GM12878 (cell line): Measurements from ENCODE around the gene HLTF.

Experiments used
- CTCF ChIP-seq, 3 experiments: IDR thresholded peaks in 2 of 3; conservative IDR thresholded peaks in 1 of 3; 2 replicates each; pipeline ENCODE4 v1.5.1; 2011; ENCODE audit warnings: low read depth in 3 of 3, low read length in 3 of 3, mild to moderate bottlenecking in 3 of 3, control low read depth in 2 of 3, moderate library complexity in 2 of 3, inconsistent platforms in 1 of 3, mixed read lengths in 1 of 3; ENCODE audit not compliant: control insufficient read depth in 2 of 3, insufficient read depth in 1 of 3; ENCODE audit errors: extremely low read depth in 1 of 3
- ELK1 ChIP-seq: IDR thresholded peaks from 2 replicates; pipeline ENCODE4 v1.6.1; 2012; ENCODE audit warnings: low read depth, low read length, improper control_type of control experiment
- FOXM1 ChIP-seq: IDR thresholded peaks from 2 replicates; pipeline ENCODE4 v1.6.1; 2012; ENCODE audit warnings: low read depth, mild to moderate bottlenecking, inconsistent platforms, low read length, moderate library complexity
- HDAC2 ChIP-seq: fragments of 200-600 bp; sonication (generic); IDR thresholded peaks from 2 replicates; pipeline ENCODE4 v1.6.1; 2017
- MXI1 ChIP-seq: fragments of 150-350 bp; IDR thresholded peaks from 2 replicates; pipeline ENCODE4 v1.6.1; 2011; ENCODE audit warnings: low read depth, mild to moderate bottlenecking, inconsistent platforms, low read length, improper control_type of control experiment
- NKRF ChIP-seq: fragments of 450-650 bp; conservative IDR thresholded peaks from 2 replicates; pipeline ENCODE4 v1.6.1; 2017; ENCODE audit warnings: mild to moderate bottlenecking, moderate library complexity
- POLR2AphosphoS5 ChIP-seq: IDR thresholded peaks from 2 replicates; pipeline ENCODE4 v1.6.1; 2011; ENCODE audit warnings: mild to moderate bottlenecking, low read length, inconsistent platforms
- REST ChIP-seq: IDR thresholded peaks from 2 replicates; pipeline ENCODE4 v1.6.1; 2012; ENCODE audit warnings: mild to moderate bottlenecking, low read depth, low read length
- SMAD1 ChIP-seq: fragments of 450-650 bp; IDR thresholded peaks from 2 replicates; pipeline ENCODE4 v1.6.1; 2018; ENCODE audit warnings: mild to moderate bottlenecking, low read depth; ENCODE audit not compliant: partially characterized antibody
- TAF1 ChIP-seq: IDR thresholded peaks from 2 replicates; pipeline ENCODE4 v1.6.1; 2011; ENCODE audit warnings: mild to moderate bottlenecking, low read depth, low read length, borderline replicate concordance
- TCF12 ChIP-seq: IDR thresholded peaks from 2 replicates; pipeline ENCODE4 v1.6.1; 2011; ENCODE audit warnings: low read depth, mild to moderate bottlenecking, low read length
- USF2 ChIP-seq: IDR thresholded peaks from 2 replicates; pipeline ENCODE4 v1.6.1; 2011; ENCODE audit warnings: low read depth, low read length, improper control_type of control experiment, borderline replicate concordance
- ZNF207 ChIP-seq: fragments of 450-650 bp; IDR thresholded peaks from 2 replicates; pipeline ENCODE4 v1.6.1; 2014; ENCODE audit warnings: antibody characterized with exemption, mild to moderate bottlenecking, borderline replicate concordance
- ZNF217 ChIP-seq: fragments of 450-650 bp; IDR thresholded peaks from 2 replicates; pipeline ENCODE4 v1.6.1; 2017; ENCODE audit warnings: antibody characterized with exemption, mild to moderate bottlenecking

- no peak for TF ChIP-seq HDAC2
- TF ChIP-seq POLR2AphosphoS5: no peak
- TF ChIP-seq MXI1: no peak
- TF ChIP-seq ZNF207: no peak
- no peak for TF ChIP-seq NKRF
- TF ChIP-seq CTCF (IDR thresholded peaks at IDR 0.05 in 2 of 3, conservative IDR thresholded peaks at IDR 0.05 in 1 of 3; ENCODE audit: control insufficient read depth in 2 of 3, extremely low read depth in 1 of 3, insufficient read depth in 1 of 3, low read depth in 3 of 3, low read length in 3 of 3): no peak
- TF ChIP-seq SMAD1: no peak
- no peak for TF ChIP-seq ELK1
- no peak for TF ChIP-seq TAF1
- TF ChIP-seq REST: no peak
- TF ChIP-seq TCF12: no peak
- no peak for TF ChIP-seq ZNF217
- no peak for TF ChIP-seq FOXM1
- no peak for TF ChIP-seq USF2
Measured at GRCh38 chr3:149038322-149038721, 48.0 kb downstream of the HLTF start.
